Measurements from ENCODE around the gene CALN1. TPM values are rescaled to one million over a fixed set of nuclear protein-coding genes. Genes with fewer than 3 reads are reported as not detected.

CALN1 gene
- total and polyA plus RNA-seq, 9 of the 15 experiments (the other 6 are each of a cell fraction or from before 2014, with no cell fraction given): 1.4 to 7.5 (median 3.3) TPM

- H3K79me2 ChIP-seq (ENCODE audit: control insufficient read depth, insufficient read depth, low read length): no peaks in the 10 kb centered on the region
- no peak for ATAC-seq
- no peaks in the 10 kb centered on the region for H3K27me3 ChIP-seq (ENCODE audit: control insufficient read depth in 2 of 2, insufficient read depth in 2 of 2, low read length in 2 of 2)
- no TSS peak for BruUV-seq (replicated peaks)
- ChIA-PET POLR2A (no interaction called here), CTCF (ENCODE audit: low intra/inter-chr PET ratio) (no interaction called here)
- H4K20me1 ChIP-seq (replicated peaks; ENCODE audit: control insufficient read depth, insufficient read depth, low read length): no peaks in the 10 kb centered on the region
- DNase-seq (ENCODE audit: extremely low read depth in 1 of 4, low spot score in 3 of 4): no peak
- in situ Hi-C loops (cut with MboI) (no loop called here), intact Hi-C loops (cut with micrococcal nuclease) (no loop called here)
- no peaks in the 10 kb centered on the region for H3K36me3 ChIP-seq (ENCODE audit: control insufficient read depth, insufficient read depth, low read length)
- no peaks in the 10 kb centered on the region for H3K4me1 ChIP-seq (replicated peaks in 1 of 2; ENCODE audit: control insufficient read depth in 2 of 2, insufficient read depth in 2 of 2, low read length in 2 of 2)
- H3K9me3 ChIP-seq (replicated peaks; ENCODE audit: control insufficient read depth, insufficient read depth, low read depth, low read length): no peaks in the 10 kb centered on the region
- H3K9me1 ChIP-seq (ENCODE audit: control insufficient read depth, insufficient read depth, low read length): no peaks in the 10 kb centered on the region
- no peak overlapping the region for H3K4me3 ChIP-seq
- FAIRE-seq: no peak
- no peak overlapping the region for H2AFZ ChIP-seq (ENCODE audit: low read depth, low read length)
- H3K9ac ChIP-seq (ENCODE audit: insufficient read depth in 1 of 2, low read depth in 2 of 2, low read length in 2 of 2): no peak overlapping the region
- WGBS (ENCODE audit: insufficient coverage, low coverage, missing lambda C conversion rate): 9% methylated on average over 1 of the region's 1 CpG
- H3K27ac ChIP-seq (ENCODE audit: extremely low read depth, low read depth, low read length): no peak overlapping the region
- no peak for TF ChIP-seq MEIS2 (IDR thresholded peaks at IDR 0.05; ENCODE audit: partially characterized antibody)
- TF ChIP-seq SFPQ (IDR thresholded peaks at IDR 0.05; ENCODE audit: low read depth, low read length): no peak
- no peak for TF ChIP-seq CTCFL (IDR thresholded peaks at IDR 0.05; ENCODE audit: borderline replicate concordance, insufficient read depth, low read depth, low read length, poor library complexity, severe bottlenecking)
- no peak for TF ChIP-seq MITF (IDR thresholded peaks at IDR 0.05)
- no peak for TF ChIP-seq ARNT (IDR thresholded peaks at IDR 0.05)
- TF ChIP-seq FOSL1 (tag; conservative IDR thresholded peaks at IDR 0.05): no peak
- TF ChIP-seq OTX1 (CRISPR knock-in tag; IDR thresholded peaks at IDR 0.05): no peak
- TF ChIP-seq PHF20 (IDR thresholded peaks at IDR 0.05; ENCODE audit: partially characterized antibody): no peak
- no peak for TF ChIP-seq SRSF9 (IDR thresholded peaks at IDR 0.05; ENCODE audit: borderline replicate concordance, low read depth, low read length)
- no peak for TF ChIP-seq MED1 (CRISPR knock-in tag; IDR thresholded peaks at IDR 0.05; ENCODE audit: borderline replicate concordance)
- no peak for TF ChIP-seq POU5F1 (IDR thresholded peaks at IDR 0.05; ENCODE audit: borderline replicate concordance, low read depth, low read length, partially characterized antibody)
- TF ChIP-seq ZNF232 (CRISPR knock-in tag; IDR thresholded peaks at IDR 0.05): no peak
- TF ChIP-seq DACH1 (IDR thresholded peaks at IDR 0.05; ENCODE audit: partially characterized antibody): no peak
- TF ChIP-seq SMARCA4 (IDR thresholded peaks at IDR 0.05): no peak
- TF ChIP-seq ZBTB1 (CRISPR knock-in tag; IDR thresholded peaks at IDR 0.05; ENCODE audit: borderline replicate concordance, low read depth): no peak
- no peak for TF ChIP-seq ZNF282 (CRISPR knock-in tag; IDR thresholded peaks at IDR 0.05)
- TF ChIP-seq BDP1 (IDR thresholded peaks at IDR 0.05; ENCODE audit: insufficient read depth, insufficient read length): no peak
- TF ChIP-seq ELF4 (CRISPR knock-in tag; IDR thresholded peaks at IDR 0.05): no peak
- no peak overlapping the region for H3K4me2 ChIP-seq (ENCODE audit: insufficient read depth, low read length)
Observed at GRCh38 chr7:72035266-72035665, 376.9 kb downstream of the CALN1 start.
